NCI-H1417 treated with DMSO at 0.1 percent for 48 hours (cell line): ENCODE results near the gene FUT2.
A peak's percentile ranks its signal among the peaks of the same experiment; 100 is the strongest.

Experiments used
- DNase-seq: peaks from one replicate; lab custom pipeline; 2025; lab: John Stamatoyannopoulos, UW

Gene FUT2

GRCh38 chr19:48751845-48752495 lies 56.2 kb downstream of the FUT2 start:
- no peak for DNase-seq

GRCh38 chr19:48752496-48753365 lies 57.0 kb downstream of the FUT2 start, which contains the start of gene FUT1:
Gene FUT1 (minus strand): TSS chr19:48752641. CDS start chr19:48751281, 1,360 bp downstream.
- DNase-seq = peak; percentile 50

- DNase-seq = no peak
Observed at GRCh38 chr19:48755084-48755641, 59.4 kb downstream of the FUT2 start, which contains the start of gene FGF21. Gene FGF21 (plus strand): TSS chr19:48755524. CDS start chr19:48756237, 713 bp downstream.
